ENCODE results near the gene CTAGE6. TPM values are rescaled to one million over a fixed set of nuclear protein-coding genes. Genes with fewer than 3 reads are reported as not detected.
"Not testable (repeated sequence)": the region's sequence is repeated elsewhere in the genome, so short reads cannot be mapped to it uniquely, and the experiment has no call there.

Gene CTAGE6
- total RNA-seq, 1 experiment from 2014 or later = not detected

GRCh38 chr7:143733876-143734275, 23.6 kb downstream of the CTAGE6 start:
- Histone ChIP-seq H4K20me1 (ENCODE audit: insufficient read depth) (no peaks in the 10 kb centered on the region), H3K27me3 (ENCODE audit: insufficient read depth, low read length) (no peaks in the 10 kb centered on the region), H3K36me3 (ENCODE audit: control insufficient read depth in 1 of 2, insufficient read depth in 2 of 2, low read length in 2 of 2) (no peaks in the 10 kb centered on the region), H3K79me2 (ENCODE audit: insufficient read depth, low read length) (no peaks in the 10 kb centered on the region), H3K9ac (ENCODE audit: low read length) (no peak overlapping the region), H3K9me2 (ENCODE audit: insufficient read depth) (no peaks in the 10 kb centered on the region), H3K4me3 (replicated peaks in 1 of 2; ENCODE audit: low read depth in 1 of 2, low read length in 2 of 2) (no peak overlapping the region), H2AFZ (ENCODE audit: low read depth, low read length, poor library complexity, severe bottlenecking) (no peak overlapping the region), H3K4me1 (ENCODE audit: control insufficient read depth in 1 of 2, insufficient read depth in 2 of 2, low read length in 2 of 2) (0 out of 4 replicates have a peak, but pooled peaks cover 0 to 4% of the 10 kb centered on the region in 2 experiments), H3K4me2 (ENCODE audit: low read length) (no peak overlapping the region), H3K27ac (ENCODE audit: low read depth, low read length) (no peak overlapping the region), H3K9me3 (ENCODE audit: control insufficient read depth in 1 of 2, insufficient read depth in 1 of 2, low read depth in 1 of 2, low read length in 2 of 2) (no peaks in the 10 kb centered on the region)
- intact Hi-C loops (cut with micrococcal nuclease) = no loop called here
- BruUV-seq (replicated peaks) = no TSS peak
- CTCF ChIA-PET = interaction anchor here (0.6 kb wide), 1 partner anchor 519 kb away, joined by 3 read pairs; no protein-coding TSS in a partner anchor
- ATAC-seq (no peak), DNase-seq (ENCODE audit: low read depth, low spot score) (no peak)
- TF ChIP-seq SRF (IDR thresholded peaks at IDR 0.05; ENCODE audit: low read depth) (no peak), ZFX (IDR thresholded peaks at IDR 0.05) (no peak), POLR2AphosphoS5 (IDR thresholded peaks at IDR 0.05; ENCODE audit: low read depth, low read length) (no peak)
- RAD21 ChIA-PET (ENCODE audit: low non-redundant PET in 1 of 2, low total read pairs in 2 of 2, uncharacterized antibody in 2 of 2, unreplicated experiment in 2 of 2) = no interaction called here
- POLR2A ChIA-PET = no interaction called here

- H3K4me1 ChIP-seq (ENCODE audit: control insufficient read depth in 1 of 2, insufficient read depth in 2 of 2, low read length in 2 of 2) = no peaks in the 10 kb centered on the region
- no peak overlapping the region for H3K4me3 ChIP-seq (replicated peaks in 1 of 2; ENCODE audit: low read depth in 1 of 2, low read length in 2 of 2)
- POLR2A ChIA-PET = no interaction called here
- no peak overlapping the region for H3K4me2 ChIP-seq (ENCODE audit: low read length)
- intact Hi-C loops (cut with micrococcal nuclease) = no loop called here
- H4K20me1 ChIP-seq (ENCODE audit: insufficient read depth) = no peaks in the 10 kb centered on the region
- no peak for TF ChIP-seq RAD21 (IDR thresholded peaks at IDR 0.05; ENCODE audit: low read depth)
- no peak for TF ChIP-seq CEBPB (IDR thresholded peaks at IDR 0.05; ENCODE audit: low read depth)
- TF ChIP-seq SIN3A (IDR thresholded peaks at IDR 0.05; ENCODE audit: low read depth) = no peak
- H3K27me3 ChIP-seq (ENCODE audit: insufficient read depth, low read length) = no peaks in the 10 kb centered on the region
- no peak overlapping the region for H2AFZ ChIP-seq (ENCODE audit: low read depth, low read length, poor library complexity, severe bottlenecking)
- CTCF ChIA-PET = interaction anchor here (1.6 kb wide), 1 partner anchor 400 kb away, joined by 4 read pairs; no protein-coding TSS in a partner anchor
- no peaks in the 10 kb centered on the region for H3K9me2 ChIP-seq (ENCODE audit: insufficient read depth)
- no peaks in the 10 kb centered on the region for H3K36me3 ChIP-seq (ENCODE audit: control insufficient read depth in 1 of 2, insufficient read depth in 2 of 2, low read length in 2 of 2)
- DNase-seq (ENCODE audit: low read depth, low spot score) (no peak), ATAC-seq (no peak)
- H3K9me3 ChIP-seq (ENCODE audit: control insufficient read depth in 1 of 2, insufficient read depth in 1 of 2, low read depth in 1 of 2, low read length in 2 of 2) = no peaks in the 10 kb centered on the region
- no TSS peak for BruUV-seq (replicated peaks)
- H3K9ac ChIP-seq (ENCODE audit: low read length) = no peak overlapping the region
- no peaks in the 10 kb centered on the region for H3K79me2 ChIP-seq (ENCODE audit: insufficient read depth, low read length)
- RAD21 ChIA-PET (ENCODE audit: low non-redundant PET in 1 of 2, low total read pairs in 2 of 2, uncharacterized antibody in 2 of 2, unreplicated experiment in 2 of 2) = no interaction called here
- no peak overlapping the region for H3K27ac ChIP-seq (ENCODE audit: low read depth, low read length)
Measured at GRCh38 chr7:143728333-143728862, 29.1 kb downstream of the CTAGE6 start.

GRCh38 chr7:143727561-143727960, 29.9 kb downstream of the CTAGE6 start:
- H3K9ac ChIP-seq (ENCODE audit: low read length); H3K9me2 ChIP-seq (ENCODE audit: insufficient read depth); H3K79me2 ChIP-seq (ENCODE audit: insufficient read depth, low read length); intact Hi-C loops (cut with micrococcal nuclease); H3K4me2 ChIP-seq (ENCODE audit: low read length); RAD21 ChIA-PET (ENCODE audit: low non-redundant PET in 1 of 2, low total read pairs in 2 of 2, uncharacterized antibody in 2 of 2, unreplicated experiment in 2 of 2); H2AFZ ChIP-seq (ENCODE audit: low read depth, low read length, poor library complexity, severe bottlenecking); H3K27ac ChIP-seq (ENCODE audit: low read depth, low read length); H3K4me3 ChIP-seq (replicated peaks in 1 of 2; ENCODE audit: low read depth in 1 of 2, low read length in 2 of 2); H3K27me3 ChIP-seq (ENCODE audit: insufficient read depth, low read length); H3K4me1 ChIP-seq (ENCODE audit: control insufficient read depth in 1 of 2, insufficient read depth in 2 of 2, low read length in 2 of 2); H3K9me3 ChIP-seq (ENCODE audit: control insufficient read depth in 1 of 2, insufficient read depth in 1 of 2, low read depth in 1 of 2, low read length in 2 of 2); H4K20me1 ChIP-seq (ENCODE audit: insufficient read depth); POLR2A ChIA-PET; H3K36me3 ChIP-seq (ENCODE audit: control insufficient read depth in 1 of 2, insufficient read depth in 2 of 2, low read length in 2 of 2); BruUV-seq (replicated peaks); DNase-seq (ENCODE audit: low read depth, low spot score): not testable (repeated sequence)
- CTCF ChIA-PET = interaction anchor here (1.6 kb wide), 1 partner anchor 400 kb away, joined by 4 read pairs; no protein-coding TSS in a partner anchor
- ATAC-seq = peak; percentile 96

GRCh38 chr7:143726143-143726542, 31.4 kb downstream of the CTAGE6 start:
- H3K27me3 ChIP-seq (ENCODE audit: insufficient read depth, low read length); POLR2A ChIA-PET; DNase-seq (ENCODE audit: low read depth, low spot score); H3K27ac ChIP-seq (ENCODE audit: low read depth, low read length); H3K9me3 ChIP-seq (ENCODE audit: control insufficient read depth in 1 of 2, insufficient read depth in 1 of 2, low read depth in 1 of 2, low read length in 2 of 2); H3K36me3 ChIP-seq (ENCODE audit: control insufficient read depth in 1 of 2, insufficient read depth in 2 of 2, low read length in 2 of 2); H4K20me1 ChIP-seq (ENCODE audit: insufficient read depth); H3K4me2 ChIP-seq (ENCODE audit: low read length); RAD21 ChIA-PET (ENCODE audit: low non-redundant PET in 1 of 2, low total read pairs in 2 of 2, uncharacterized antibody in 2 of 2, unreplicated experiment in 2 of 2); ATAC-seq; H3K79me2 ChIP-seq (ENCODE audit: insufficient read depth, low read length); BruUV-seq (replicated peaks); intact Hi-C loops (cut with micrococcal nuclease); CTCF ChIA-PET; H3K9me2 ChIP-seq (ENCODE audit: insufficient read depth); H3K4me3 ChIP-seq (replicated peaks in 1 of 2; ENCODE audit: low read depth in 1 of 2, low read length in 2 of 2); H3K4me1 ChIP-seq (ENCODE audit: control insufficient read depth in 1 of 2, insufficient read depth in 2 of 2, low read length in 2 of 2); H2AFZ ChIP-seq (ENCODE audit: low read depth, low read length, poor library complexity, severe bottlenecking); H3K9ac ChIP-seq (ENCODE audit: low read length): not testable (repeated sequence)

Measured in HCT116 (cell line).